OCI-LY3 (cell line): ENCODE results near the gene AKR1D1.

ENCODE experiments used
- H2AFZ ChIP-seq: fragments of 200-600, 300-600 bp; shearing (Covaris generic); 2 replicates; pipeline ENCODE4 v1.6.0; 2014; ENCODE audit warnings: antibody characterized with exemption, low read depth, low read length
- H3K27ac ChIP-seq: fragments of 200-600, 300-600 bp; sonication (generic); 2 replicates; pipeline ENCODE4 v1.5.1; 2014; ENCODE audit warnings: mild to moderate bottlenecking, low read length, moderate library complexity, mixed read lengths
- H3K27me3 ChIP-seq: fragments of 200-600, 300-600 bp; sonication (generic); 2 replicates; pipeline ENCODE4 v1.6.1; 2014; ENCODE audit warnings: low read depth, low read length, mixed read lengths
- H3K36me3 ChIP-seq: fragments of 200-600, 300-600 bp; sonication (generic); replicated peaks from 2 replicates; pipeline ENCODE3; 2014; ENCODE audit warnings: low read depth, low read length, mixed read lengths
- H3K4me1 ChIP-seq: fragments of 300-600, 200-600 bp; sonication (generic); 2 replicates; pipeline ENCODE4 v1.6.1; 2014; ENCODE audit warnings: low read length, mixed read lengths
- H3K4me2 ChIP-seq: fragments of 200-600, 300-600 bp; sonication (generic); 2 replicates; pipeline ENCODE4 v1.6.1; 2014; ENCODE audit warnings: low read length, mixed read lengths
- H3K4me3 ChIP-seq: fragments of 300-600, 200-600 bp; sonication (generic); 2 replicates; pipeline ENCODE4 v1.5.1; 2014; ENCODE audit warnings: antibody characterized with exemption, mild to moderate bottlenecking, low read length, moderate library complexity
- H3K79me2 ChIP-seq: fragments of 300-600, 200-600 bp; shearing (Covaris generic); 2 replicates; pipeline ENCODE4 v1.6.1; 2014; ENCODE audit warnings: mild to moderate bottlenecking, low read length, mixed read lengths
- H3K9ac ChIP-seq: fragments of 300-600, 200-600 bp; shearing (Covaris generic); 2 replicates; pipeline ENCODE4 v1.6.0; 2014; ENCODE audit warnings: mild to moderate bottlenecking, low read length, moderate library complexity
- H3K9me3 ChIP-seq: fragments of 200-600, 300-600 bp; shearing (Covaris generic); 2 replicates; pipeline ENCODE4 v1.6.1; 2014; ENCODE audit warnings: low read length, mixed read lengths; ENCODE audit not compliant: insufficient read depth
- H4K20me1 ChIP-seq: fragments of 200-600, 300-600 bp; sonication (generic); 2 replicates; pipeline ENCODE4 v1.6.1; 2016; ENCODE audit warnings: low read length, mixed read lengths; ENCODE audit not compliant: insufficient read depth
- CTCF ChIP-seq: fragments of 200-600, 300-600 bp; sonication (generic); IDR thresholded peaks from 2 replicates; pipeline ENCODE4 v1.5.1; 2014; ENCODE audit warnings: antibody characterized with exemption, low read length, low read depth
- EZH2phosphoT487 ChIP-seq: fragments of 200-600 bp; shearing (Covaris generic); IDR thresholded peaks from 2 replicates; pipeline ENCODE4 v1.6.1; 2018; ENCODE audit warnings: antibody characterized with exemption, mixed run types, low read depth

The AKR1D1 gene

GRCh38 chr7:138030679-138031351 is 45.4 kb upstream of the AKR1D1 start:
- Histone ChIP-seq H3K4me2 (no peak overlapping the region), H3K36me3 (peaks cover 6% of the 10 kb centered on the region), H3K27ac (no peak overlapping the region), H3K9ac (no peak overlapping the region), H3K9me3 (no peaks in the 10 kb centered on the region; the same call in 1 of the 2 replicates), H3K27me3 (no peaks in the 10 kb centered on the region), H2AFZ (no peak overlapping the region), H3K79me2 (no peaks in the 10 kb centered on the region), H4K20me1 (no peaks in the 10 kb centered on the region), H3K4me3 (no peak overlapping the region), H3K4me1 (peaks cover 24% of the 10 kb centered on the region)
- TF ChIP-seq EZH2phosphoT487 = no peak

GRCh38 chr7:138032186-138032585 is 44.1 kb upstream of the AKR1D1 start:
- H3K36me3 ChIP-seq = no peaks in the 10 kb centered on the region
- H3K4me3 ChIP-seq = no peak overlapping the region
- no peaks in the 10 kb centered on the region for H3K79me2 ChIP-seq
- TF ChIP-seq CTCF (no peak), EZH2phosphoT487 (no peak)
- H3K9me3 ChIP-seq = peaks cover 5% of the 10 kb centered on the region; the same call in 1 of the 2 replicates
- H3K4me2 ChIP-seq = no peak overlapping the region
- H3K9ac ChIP-seq = no peak overlapping the region
- no peaks in the 10 kb centered on the region for H4K20me1 ChIP-seq
- H3K27me3 ChIP-seq = no peaks in the 10 kb centered on the region
- H2AFZ ChIP-seq = no peak overlapping the region
- no peak overlapping the region for H3K27ac ChIP-seq
- peaks cover 21% of the 10 kb centered on the region for H3K4me1 ChIP-seq

DNA sequence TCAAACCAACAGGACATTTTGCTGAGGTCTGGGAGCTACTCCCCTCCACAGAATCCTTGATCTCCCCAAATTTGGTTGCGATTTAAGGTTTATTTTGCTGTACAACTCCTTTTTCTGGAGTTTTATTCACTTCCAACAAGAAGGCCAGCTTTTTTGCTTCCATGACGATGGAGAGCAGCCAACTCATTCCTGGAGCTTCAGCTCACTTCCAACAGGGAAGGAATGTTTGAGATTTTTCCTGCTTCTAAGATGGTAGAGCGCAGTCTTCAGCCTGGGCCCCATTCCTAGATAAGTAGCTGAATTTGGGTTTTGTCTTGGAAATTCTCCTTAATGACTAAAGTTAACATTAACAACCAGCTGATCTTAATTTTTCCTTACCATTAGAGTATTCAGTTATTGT is 43.5 kb upstream of the AKR1D1 start:
- H3K27ac ChIP-seq = no peak overlapping the region

DNA sequence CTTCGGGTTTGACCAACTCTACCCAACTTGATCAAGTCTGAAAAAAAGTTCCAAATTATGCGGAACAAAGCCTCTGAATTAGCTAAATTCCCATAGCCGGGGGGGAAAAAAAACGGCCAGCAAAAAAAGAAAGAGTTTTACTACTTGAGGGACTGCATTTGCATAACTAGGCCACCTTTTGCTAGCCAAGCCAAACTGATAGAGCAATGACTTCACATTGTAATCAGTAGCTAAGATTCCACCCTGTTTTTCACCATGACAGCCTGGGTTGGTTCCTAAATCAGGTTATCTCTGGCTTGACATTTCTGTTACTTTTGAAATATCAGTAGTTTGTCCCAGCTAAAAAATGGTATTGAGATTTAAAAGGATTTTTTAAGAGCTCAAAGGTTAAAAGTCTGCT is 43.0 kb upstream of the AKR1D1 start:
- Histone ChIP-seq H3K79me2 (no peaks in the 10 kb centered on the region), H4K20me1 (no peaks in the 10 kb centered on the region), H3K36me3 (no peaks in the 10 kb centered on the region), H3K9ac (no peak overlapping the region), H3K4me2 (no peak overlapping the region), H2AFZ (no peak overlapping the region), H3K4me3 (no peak overlapping the region), H3K4me1 (peaks cover 10% of the 10 kb centered on the region), H3K27me3 (no peaks in the 10 kb centered on the region), H3K27ac (no peak overlapping the region), H3K9me3 (peaks cover 8% of the 10 kb centered on the region; the same call in 1 of the 2 replicates)
- TF ChIP-seq CTCF (no peak), EZH2phosphoT487 (no peak)

More for the DNA sequence above, 43.5 kb upstream of the AKR1D1 start:
- no peaks in the 10 kb centered on the region for H3K27me3 ChIP-seq
- no peaks in the 10 kb centered on the region for H3K36me3 ChIP-seq
- peaks cover 8% of the 10 kb centered on the region; the same call in 1 of the 2 replicates for H3K9me3 ChIP-seq
- H3K79me2 ChIP-seq = no peaks in the 10 kb centered on the region
- H3K9ac ChIP-seq = no peak overlapping the region
- H3K4me2 ChIP-seq = no peak overlapping the region
- no peaks in the 10 kb centered on the region for H4K20me1 ChIP-seq
- H3K4me3 ChIP-seq = no peak overlapping the region
- no peak overlapping the region for H2AFZ ChIP-seq
- TF ChIP-seq CTCF (no peak), EZH2phosphoT487 (no peak)
- H3K4me1 ChIP-seq = peaks cover 15% of the 10 kb centered on the region
